NCI-H748 (cell line): Measurements from ENCODE around the gene PRICKLE4.
"Not testable (repeated sequence)": the region's sequence is repeated elsewhere in the genome, so short reads cannot be mapped to it uniquely, and the experiment has no call there.

Experiments used
- DNase-seq: peaks from one replicate; lab custom pipeline; 2025; ENCODE audit not compliant: unreplicated experiment; lab: John Stamatoyannopoulos, UW

Gene PRICKLE4

GRCh38 chr6:41791305-41791704 lies 10.7 kb downstream of the PRICKLE4 start:
- no peak for DNase-seq

GRCh38 chr6:41791984-41792383 lies 11.4 kb downstream of the PRICKLE4 start:
- DNase-seq, result no peak

- no peak for DNase-seq
These were observed 15.9 kb downstream of the PRICKLE4 start for GRCh38 chr6:41796474-41796873.

- no peak for DNase-seq
These were observed 18.4 kb downstream of the PRICKLE4 start for GRCh38 chr6:41798901-41799558.

GRCh38 chr6:41799559-41799911 lies 19.0 kb downstream of the PRICKLE4 start:
- DNase-seq, result no peak

- no peak for DNase-seq
These were observed 20.8 kb downstream of the PRICKLE4 start for GRCh38 chr6:41801380-41801779.

- DNase-seq, result no peak
These were observed 25.5 kb downstream of the PRICKLE4 start for GRCh38 chr6:41805830-41806774.

GRCh38 chr6:41811095-41811494 lies 30.5 kb downstream of the PRICKLE4 start:
- no peak for DNase-seq

GRCh38 chr6:41811946-41812345 lies 31.4 kb downstream of the PRICKLE4 start:
- DNase-seq, result not testable (repeated sequence)

GRCh38 chr6:41813469-41813868 lies 32.9 kb downstream of the PRICKLE4 start:
- DNase-seq, result no peak

GRCh38 chr6:41813956-41814355 lies 33.4 kb downstream of the PRICKLE4 start:
- no peak for DNase-seq

- no peak for DNase-seq
These were observed 34.0 kb downstream of the PRICKLE4 start for GRCh38 chr6:41814629-41815028.

- DNase-seq, result no peak
These were observed 35.0 kb downstream of the PRICKLE4 start for GRCh38 chr6:41815587-41815986.

- DNase-seq, result no peak
These were observed 37.9 kb downstream of the PRICKLE4 start for GRCh38 chr6:41818271-41819054.

GRCh38 chr6:41821266-41821665 lies 40.7 kb downstream of the PRICKLE4 start:
- DNase-seq, result no peak

GRCh38 chr6:41822021-41822420 lies 41.4 kb downstream of the PRICKLE4 start:
- no peak for DNase-seq

GRCh38 chr6:41823178-41823577 lies 42.6 kb downstream of the PRICKLE4 start:
- DNase-seq, result no peak

- DNase-seq, result no peak
These were observed 44.3 kb downstream of the PRICKLE4 start for GRCh38 chr6:41824571-41825569.

- no peak for DNase-seq
These were observed 45.9 kb downstream of the PRICKLE4 start for GRCh38 chr6:41826343-41827022.

GRCh38 chr6:41832263-41832662 lies 51.7 kb downstream of the PRICKLE4 start:
- DNase-seq, result no peak
